ENCODE measurements around the gene ZFP14.
A peak's percentile ranks its signal among the peaks of the same experiment; 100 is the strongest.

Gene ZFP14

GRCh38 chr19:36378625-36379509 lies at the start of gene ZFP14:
ZFP14 (minus strand) TSS chr19:36379201; CDS start chr19:36367892, 11,309 bp downstream.
- peak; percentile 74 for DNase-seq

- DNase-seq, result no peak
These were observed 44.9 kb upstream of the ZFP14 start for GRCh38 chr19:36423925-36424324.

GRCh38 chr19:36421749-36422481 lies 42.9 kb upstream of the ZFP14 start:
- no peak for DNase-seq

GRCh38 chr19:36420961-36421748 lies 42.2 kb upstream of the ZFP14 start:
- no peak for DNase-seq

GRCh38 chr19:36418287-36419001 lies 39.4 kb upstream of the ZFP14 start, which contains the start of gene ZFP82:
ZFP82 (minus strand) TSS chr19:36418644; CDS start chr19:36409789, 8,855 bp downstream.
- peak; percentile 46 for DNase-seq

GRCh38 chr19:36417752-36418286 lies 38.8 kb upstream of the ZFP14 start:
- no peak for DNase-seq

- no peak for DNase-seq
These were observed 30.8 kb upstream of the ZFP14 start for GRCh38 chr19:36409841-36410240.

- no peak for DNase-seq
These were observed 29.1 kb upstream of the ZFP14 start for GRCh38 chr19:36408101-36408500.

GRCh38 chr19:36404498-36404897 lies 25.5 kb upstream of the ZFP14 start:
- DNase-seq, result no peak

GRCh38 chr19:36401475-36401874 lies 22.5 kb upstream of the ZFP14 start:
- DNase-seq, result no peak

GRCh38 chr19:36398571-36398970 lies 19.6 kb upstream of the ZFP14 start:
- no peak for DNase-seq

- DNase-seq, result no peak
These were observed 14.1 kb upstream of the ZFP14 start for GRCh38 chr19:36392916-36393673.

- no peak for DNase-seq
These were observed 464 bp upstream of the ZFP14 start for GRCh38 chr19:36379510-36379819.

GRCh38 chr19:36377541-36378178 lies 1.3 kb downstream of the ZFP14 start:
- DNase-seq, result no peak

- DNase-seq, result no peak
These were observed 5.3 kb downstream of the ZFP14 start for GRCh38 chr19:36373638-36374156.

- DNase-seq, result no peak
These were observed 7.1 kb downstream of the ZFP14 start for GRCh38 chr19:36371886-36372285.

- DNase-seq, result no peak
These were observed 15.2 kb downstream of the ZFP14 start for GRCh38 chr19:36363845-36364244.

- DNase-seq, result no peak
These were observed 38.1 kb downstream of the ZFP14 start for GRCh38 chr19:36340786-36341372.

GRCh38 chr19:36331353-36332228 lies 47.4 kb downstream of the ZFP14 start:
- DNase-seq, result peak; percentile 90

Measured in NCI-H1417 treated with DMSO at 0.1 percent for 48 hours (cell line).